Heart right ventricle (tissue), 16 donors: ENCODE results near the gene FAM110A. TPM values are rescaled to one million over a fixed set of nuclear protein-coding genes. Genes with fewer than 3 reads are reported as not detected.

Experiments used
- ATAC-seq, 8 donors: fragments of 200-7000 bp; cut with Tn5 transposase; one replicate each; pipeline ENCODE4 v1.9.1; 2020; ENCODE audit warnings: mild to moderate bottlenecking in 8 of 8, moderate library complexity in 8 of 8, moderate number of reproducible peaks in 1 of 8
- DNase-seq, 2 donors: peaks; one replicate each; pipeline ENCODE4 v3.0.0-alpha.2; 2020
- H3K27ac ChIP-seq, 10 donors: fragments of 200-600 bp; sonication (generic) in 2 of 10; one replicate each; pipeline versions ENCODE4 v1.5.0 to v1.8.0; 2020 to 2022; ENCODE audit warnings: mild to moderate bottlenecking in 3 of 10
- H3K27me3 ChIP-seq, 7 donors: fragments of 200-600 bp; one replicate each; pipeline ENCODE4 v1.8.0; 2021 to 2022; ENCODE audit warnings: mild to moderate bottlenecking in 2 of 7
- H3K36me3 ChIP-seq, 9 donors: fragments of 200-600 bp; sonication (generic) in 1 of 9; one replicate each; pipeline versions ENCODE4 v1.5.0 to v1.8.0; 2020 to 2022; ENCODE audit warnings: mild to moderate bottlenecking in 2 of 9
- H3K4me1 ChIP-seq, 9 donors: fragments of 200-600 bp; sonication (generic) in 1 of 9; one replicate each; pipeline versions ENCODE4 v1.5.0 to v1.8.0; 2020 to 2022; ENCODE audit warnings: mild to moderate bottlenecking in 4 of 9
- H3K4me3 ChIP-seq, 10 donors: fragments of 200-600 bp; sonication (generic) in 2 of 10; one replicate each; pipeline versions ENCODE4 v1.5.0 to v1.8.0; 2020 to 2022; ENCODE audit warnings: mild to moderate bottlenecking in 7 of 10, moderate library complexity in 2 of 10
- H3K9me3 ChIP-seq, 11 donors: fragments of 200-600 bp in 10 of 11; sonication (generic) in 2 of 11; one replicate each; pipeline versions ENCODE4 v1.5.0 to v1.8.0; 2013 to 2022; ENCODE audit warnings: mild to moderate bottlenecking in 2 of 11, control low read depth in 1 of 11, moderate library complexity in 1 of 11
- CTCF ChIP-seq, 9 donors: fragments of 200-600 bp; sonication (generic) in 2 of 9; IDR thresholded peaks; one replicate each; pipeline versions ENCODE4 v1.5.0 to v1.8.0; 2021 to 2022; ENCODE audit warnings: antibody characterized with exemption in 9 of 9, mild to moderate bottlenecking in 5 of 9, moderate library complexity in 1 of 9
- WGBS, 2 donors: extraction: QIAGEN DNeasy Blood & Tissue Kit; methylation state at CpG; one replicate each; pipeline ENCODE4 v1.1.7; 2013; ENCODE audit warnings: inconsistent platforms in 1 of 2; 5-methylcytosine and 5-hydroxymethylcytosine counted together
- intact Hi-C, 10 donors: fragments of 100-400 bp; cut with DNase I; formaldehyde crosslinking; loops; one replicate each; pipeline versions ENCODE4 v1.11.1 to v1.14.2; 2022
- polyA plus RNA-seq, 2 donors: library from polyadenylated mRNA; stranded (reverse); fragments of 200-250 nt; gene quantifications; one replicate each; pipeline ENCODE4 v1.2.3, GENCODE V29; 2013
- total RNA-seq, 10 donors: library from RNA; stranded (reverse); fragmentation: NEBNext Ultra II Directional in 3 of 10; extraction: Animal tissue kit (Norgen Biotek cat#: 25700) in 3 of 10; gene quantifications; one replicate each; pipeline versions ENCODE4 v1.2.1 to v1.2.4, GENCODE V29; 2021 to 2023
- donor health status: Arrhythmogenic right ventricular cardiomyopathy.
- donor health status: ischemic (EF 13 %, LVEDD 7.1; RV severe dilation, severe dysfunction).
- donor health status: healthy with polysubstance abuse.
- donor health status: DM: no; HTN: yes; CAD: no.
- donor health status: DM: no; HTN: no; CAD: no.
- donor health status: ischemic (EF 25% LVEDD 6.9; RV normal size, moderate dysfunction).
- donor health status: ischemic (EF 25% LVEDD 5.7; RV mildly dilated, moderate dysfunction).
- donor health status: healthy.
- donor health status: DM: yes; HTN: yes; CAD: no.
- donor health status: Ischemic cardiomyopathy.
- donor health status: ischemic (EF 35%, LVEDD 5.7; RV mildly dilated, moderate dysfunction).
- donor health status: nonischemic (EF 11% LVEDD 7.7; RV severe dilation, severe dysfunction).
- donor health status: DM: yes; HTN: yes; CAD: no.
- donor health status: PGD.
- donor health status: ischemic (EF 29% LVEDD 5.4; RV normal size, mild dysfunction).
- donor health status: nonischemic (EF 23%, LVEDD 6.1; RV moderate dilation, normal function).

FAM110A gene
- total and polyA plus RNA-seq, 12 donors = 0.99 to 5.9 (median 2.1) TPM

DNA sequence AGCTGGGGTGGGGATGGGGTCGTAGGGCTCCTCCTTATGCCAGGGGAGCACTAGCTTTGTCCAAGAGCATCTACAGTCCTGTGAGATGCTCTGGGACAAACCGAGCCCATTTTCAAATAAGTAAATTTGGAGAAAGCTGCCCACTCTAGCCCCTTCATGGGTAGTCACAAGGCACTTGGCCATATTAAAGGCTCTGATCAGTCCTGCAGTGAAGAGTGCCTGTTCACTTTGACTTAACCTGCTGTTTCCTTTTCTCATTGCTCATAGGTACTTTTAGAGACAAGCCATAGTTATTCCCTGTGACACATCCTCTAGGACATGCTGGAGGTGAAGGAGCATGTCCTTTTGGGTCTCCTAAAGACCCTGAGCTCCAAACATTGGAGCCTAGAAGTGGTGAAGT, 38.4 kb downstream of the FAM110A start:
- H3K4me3 ChIP-seq = no peak overlapping the region
- H3K4me1 ChIP-seq = no peaks in the 10 kb centered on the region
- no peak overlapping the region for H3K27ac ChIP-seq
- no peaks in the 10 kb centered on the region for H3K36me3 ChIP-seq
- peaks cover 0 to 15% (median 6%) of the 10 kb centered on the region in 7 donors for H3K27me3 ChIP-seq
- WGBS, 2 donors = 51 to 78% methylated on average over 2 of the region's 2 CpGs
- DNase-seq (no peak), ATAC-seq (no peak)
- H3K9me3 ChIP-seq = no peaks in the 10 kb centered on the region
- intact Hi-C loops = loop anchor here in 1 of 10 donors (5.0 kb wide), 1 partner anchor 470 kb away; no protein-coding TSS in a partner anchor
- TF ChIP-seq CTCF (IDR thresholded peaks at IDR 0.05) = no peak

GRCh38 chr20:872855-873520, 39.5 kb downstream of the FAM110A start:
- Histone ChIP-seq H3K4me1 (no peaks in the 10 kb centered on the region), H3K36me3 (no peaks in the 10 kb centered on the region), H3K4me3 (no peak overlapping the region), H3K27me3 (peaks cover 0 to 15% (median 6%) of the 10 kb centered on the region in 7 donors), H3K27ac (no peak overlapping the region), H3K9me3 (no peaks in the 10 kb centered on the region)
- 60 to 63% methylated on average over 20 of the region's 20 CpGs for WGBS, 2 donors
- ATAC-seq = peak in 1 of 8 donors; percentile 4
- DNase-seq = no peak
- TF ChIP-seq CTCF (IDR thresholded peaks at IDR 0.05) = no peak
- intact Hi-C loops = loop anchor here in 1 of 10 donors (5.0 kb wide), 1 partner anchor 469 kb away; no protein-coding TSS in a partner anchor

- H3K4me1 ChIP-seq = no peaks in the 10 kb centered on the region
- no peaks in the 10 kb centered on the region for H3K36me3 ChIP-seq
- intact Hi-C loops = loop anchor here in 1 of 10 donors (5.0 kb wide), 1 partner anchor 468 kb away; no protein-coding TSS in a partner anchor
- no peak overlapping the region for H3K4me3 ChIP-seq
- ATAC-seq = no peak
- no peak overlapping the region for H3K27ac ChIP-seq
- DNase-seq = no peak
- no peak for TF ChIP-seq CTCF (IDR thresholded peaks at IDR 0.05)
- peaks cover 0 to 14% (median 6%) of the 10 kb centered on the region in 7 donors for H3K27me3 ChIP-seq
- H3K9me3 ChIP-seq = no peaks in the 10 kb centered on the region
- WGBS, 2 donors = 67 to 75% methylated on average over 10 of the region's 10 CpGs
These were observed 40.5 kb downstream of the FAM110A start for GRCh38 chr20:873875-874607.

- TF ChIP-seq CTCF (IDR thresholded peaks at IDR 0.05) = no peak
- Histone ChIP-seq H3K36me3 (no peaks in the 10 kb centered on the region), H3K9me3 (no peaks in the 10 kb centered on the region), H3K4me3 (no peak overlapping the region), H3K4me1 (no peaks in the 10 kb centered on the region), H3K27me3 (peaks cover 0 to 14% (median 6%) of the 10 kb centered on the region in 7 donors), H3K27ac (no peak overlapping the region)
- DNase-seq (no peak), ATAC-seq (no peak)
- intact Hi-C loops = no loop called here
- WGBS, 2 donors = 85 to 87% methylated on average over 4 of the region's 4 CpGs
These were observed 41.6 kb downstream of the FAM110A start for GRCh38 chr20:875115-875514.
